H1 (cell line): ENCODE data around the gene PREX1.

Experiments used
- EP300 ChIP-seq, 2 experiments: IDR thresholded peaks; 1 replicate in 1 of 2; 2 replicates in 1 of 2; pipeline ENCODE4 v1.6.1; 2011 to 2012; ENCODE audit warnings: low read depth in 2 of 2, low read length in 2 of 2, mild to moderate bottlenecking in 2 of 2, borderline replicate concordance in 1 of 2, inconsistent platforms in 1 of 2, moderate library complexity in 1 of 2
- EZH2 ChIP-seq: fragments of 200-600 bp; sonication (generic); IDR thresholded peaks from 2 replicates; pipeline ENCODE4 v1.7.1; 2012; ENCODE audit warnings: low read depth, mild to moderate bottlenecking, moderate library complexity, low read length, inconsistent platforms; ENCODE audit not compliant: severe bottlenecking
- JUN ChIP-seq: IDR thresholded peaks from 2 replicates; pipeline ENCODE4 v1.6.1; 2011; ENCODE audit warnings: low read depth, mild to moderate bottlenecking, improper control_type of control experiment, low read length
- NANOG ChIP-seq: IDR thresholded peaks from 2 replicates; pipeline ENCODE4 v1.6.1; 2011; ENCODE audit warnings: low read length, low read depth, mild to moderate bottlenecking, inconsistent platforms; ENCODE audit not compliant: insufficient read depth, poor library complexity, severe bottlenecking
- POLR2A ChIP-seq, 2 experiments: IDR thresholded peaks; 1 replicate in 1 of 2; 2 replicates in 1 of 2; pipeline ENCODE4 v1.6.1; 2011; ENCODE audit warnings: low read depth in 2 of 2, low read length in 2 of 2, mild to moderate bottlenecking in 2 of 2; ENCODE audit errors: control extremely low read depth in 1 of 2
- RAD21 ChIP-seq, 2 experiments: IDR thresholded peaks in 1 of 2; conservative IDR thresholded peaks in 1 of 2; 2 replicates each; pipeline ENCODE4 v1.6.1; 2011; ENCODE audit warnings: low read depth in 2 of 2, low read length in 2 of 2, improper control_type of control experiment in 1 of 2, inconsistent platforms in 1 of 2, mild to moderate bottlenecking in 1 of 2, moderate library complexity in 1 of 2
- RFX5 ChIP-seq: IDR thresholded peaks from 2 replicates; pipeline ENCODE4 v1.6.1; 2011; ENCODE audit warnings: low read depth, low read length, improper control_type of control experiment, borderline replicate concordance
- SIN3A ChIP-seq, 2 experiments: IDR thresholded peaks in 1 of 2; conservative IDR thresholded peaks in 1 of 2; 2 replicates each; pipeline ENCODE4 v1.6.1; 2011 to 2012; ENCODE audit warnings: low read length in 2 of 2, improper control_type of control experiment in 1 of 2, low read depth in 1 of 2, mild to moderate bottlenecking in 1 of 2
- TAF1 ChIP-seq: IDR thresholded peaks from 2 replicates; pipeline ENCODE4 v1.6.1; 2011; ENCODE audit warnings: mild to moderate bottlenecking, low read depth, low read length
- TF ChIP-seq, protein P1 (sequence below): IDR thresholded peaks from 2 replicates; pipeline ENCODE4 v1.6.1; 2012; ENCODE audit warnings: inconsistent platforms
- TF ChIP-seq, protein P2 (sequence below), 3 experiments: IDR thresholded peaks; 1 replicate in 2 of 3; 2 replicates in 1 of 3; pipeline versions ENCODE4 v1.5.1 to v1.6.1; 2011; ENCODE audit warnings: low read length in 3 of 3, mild to moderate bottlenecking in 3 of 3, inconsistent platforms in 2 of 3, low read depth in 1 of 3, moderate library complexity in 1 of 3; ENCODE audit not compliant: insufficient read depth in 1 of 3; ENCODE audit errors: control extremely low read depth in 1 of 3
- TF ChIP-seq, protein P3 (sequence below): IDR thresholded peaks from 2 replicates; pipeline ENCODE4 v1.6.1; 2011; ENCODE audit warnings: low read depth, mild to moderate bottlenecking, low read length; ENCODE audit not compliant: insufficient read depth

DNA sequence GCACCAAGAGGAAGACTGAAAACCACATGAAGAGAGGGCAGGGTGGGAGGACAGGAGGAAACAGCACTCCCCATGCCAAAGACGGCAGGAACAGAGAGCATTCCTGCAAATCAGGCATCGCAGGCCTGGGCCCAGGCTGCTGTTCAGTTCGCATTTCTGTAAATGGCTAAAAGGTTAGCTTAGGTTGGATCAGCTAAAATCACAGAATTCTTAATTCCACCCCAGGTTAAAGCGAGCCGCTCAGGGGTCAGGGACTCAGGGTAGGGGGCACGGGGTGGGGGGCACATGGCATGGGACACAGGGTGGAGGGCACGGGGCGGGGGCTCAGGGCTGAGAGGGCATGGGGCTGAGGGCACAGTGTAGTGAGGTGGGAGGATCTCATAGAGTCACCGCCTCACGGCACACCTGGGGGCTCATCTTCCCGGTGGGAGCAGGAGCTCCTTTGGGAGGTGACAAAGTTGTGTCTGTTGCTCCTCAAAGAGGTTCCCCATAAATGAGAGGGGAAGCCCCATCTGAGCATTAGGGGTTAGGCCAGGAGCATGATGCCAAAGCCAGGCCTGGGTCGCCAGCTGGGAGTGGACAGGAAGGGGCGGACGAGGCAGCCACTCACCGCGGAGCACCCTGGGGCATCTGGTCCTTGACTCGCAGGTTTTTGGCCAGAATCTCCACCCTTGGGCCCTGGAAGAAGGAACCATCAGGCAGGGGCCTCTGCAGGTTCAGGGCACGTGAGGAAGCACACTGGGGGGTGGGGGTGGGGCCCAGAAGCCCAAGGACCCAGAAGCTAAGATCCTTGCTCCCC is 200.7 kb downstream of the PREX1 start:
- TF ChIP-seq EZH2 (no peak), EP300 (IDR thresholded peaks at IDR 0.05; ENCODE audit: borderline replicate concordance in 1 of 2, low read depth in 2 of 2, low read length in 2 of 2) (no peak), NANOG (no peak), JUN (no peak), RFX5 (no peak), SIN3A (conservative IDR thresholded peaks at IDR 0.05 in 1 of 2, IDR thresholded peaks at IDR 0.05 in 1 of 2; ENCODE audit: low read depth in 1 of 2, low read length in 2 of 2) (no peak), RAD21 (IDR thresholded peaks at IDR 0.05 in 1 of 2, conservative IDR thresholded peaks at IDR 0.05 in 1 of 2; ENCODE audit: low read depth in 2 of 2, low read length in 2 of 2) (no peak), POLR2A (IDR thresholded peaks at IDR 0.05; ENCODE audit: control extremely low read depth in 1 of 2, low read depth in 2 of 2, low read length in 2 of 2) (no peak), TAF1 (no peak)
- TF ChIP-seq, protein P1, sequence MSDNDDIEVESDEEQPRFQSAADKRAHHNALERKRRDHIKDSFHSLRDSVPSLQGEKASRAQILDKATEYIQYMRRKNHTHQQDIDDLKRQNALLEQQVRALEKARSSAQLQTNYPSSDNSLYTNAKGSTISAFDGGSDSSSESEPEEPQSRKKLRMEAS: no peak
- TF ChIP-seq, protein P2, sequence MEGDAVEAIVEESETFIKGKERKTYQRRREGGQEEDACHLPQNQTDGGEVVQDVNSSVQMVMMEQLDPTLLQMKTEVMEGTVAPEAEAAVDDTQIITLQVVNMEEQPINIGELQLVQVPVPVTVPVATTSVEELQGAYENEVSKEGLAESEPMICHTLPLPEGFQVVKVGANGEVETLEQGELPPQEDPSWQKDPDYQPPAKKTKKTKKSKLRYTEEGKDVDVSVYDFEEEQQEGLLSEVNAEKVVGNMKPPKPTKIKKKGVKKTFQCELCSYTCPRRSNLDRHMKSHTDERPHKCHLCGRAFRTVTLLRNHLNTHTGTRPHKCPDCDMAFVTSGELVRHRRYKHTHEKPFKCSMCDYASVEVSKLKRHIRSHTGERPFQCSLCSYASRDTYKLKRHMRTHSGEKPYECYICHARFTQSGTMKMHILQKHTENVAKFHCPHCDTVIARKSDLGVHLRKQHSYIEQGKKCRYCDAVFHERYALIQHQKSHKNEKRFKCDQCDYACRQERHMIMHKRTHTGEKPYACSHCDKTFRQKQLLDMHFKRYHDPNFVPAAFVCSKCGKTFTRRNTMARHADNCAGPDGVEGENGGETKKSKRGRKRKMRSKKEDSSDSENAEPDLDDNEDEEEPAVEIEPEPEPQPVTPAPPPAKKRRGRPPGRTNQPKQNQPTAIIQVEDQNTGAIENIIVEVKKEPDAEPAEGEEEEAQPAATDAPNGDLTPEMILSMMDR (IDR thresholded peaks at IDR 0.05; ENCODE audit: control extremely low read depth in 1 of 3, insufficient read depth in 1 of 3, low read depth in 1 of 3, low read length in 3 of 3): no peak
- TF ChIP-seq, protein P3, sequence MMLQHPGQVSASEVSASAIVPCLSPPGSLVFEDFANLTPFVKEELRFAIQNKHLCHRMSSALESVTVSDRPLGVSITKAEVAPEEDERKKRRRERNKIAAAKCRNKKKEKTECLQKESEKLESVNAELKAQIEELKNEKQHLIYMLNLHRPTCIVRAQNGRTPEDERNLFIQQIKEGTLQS: no peak
